HG02943 (cell line): ENCODE results near the gene SPACDR.

ENCODE experiments used
- ATAC-seq: cut with Tn5 transposase; IDR thresholded peaks from one replicate; pipeline ENCODE4 v1.9.1; 2021; ENCODE audit warnings: mild to moderate bottlenecking, low read depth, moderate library complexity; ENCODE audit not compliant: unreplicated experiment

The SPACDR gene

DNA sequence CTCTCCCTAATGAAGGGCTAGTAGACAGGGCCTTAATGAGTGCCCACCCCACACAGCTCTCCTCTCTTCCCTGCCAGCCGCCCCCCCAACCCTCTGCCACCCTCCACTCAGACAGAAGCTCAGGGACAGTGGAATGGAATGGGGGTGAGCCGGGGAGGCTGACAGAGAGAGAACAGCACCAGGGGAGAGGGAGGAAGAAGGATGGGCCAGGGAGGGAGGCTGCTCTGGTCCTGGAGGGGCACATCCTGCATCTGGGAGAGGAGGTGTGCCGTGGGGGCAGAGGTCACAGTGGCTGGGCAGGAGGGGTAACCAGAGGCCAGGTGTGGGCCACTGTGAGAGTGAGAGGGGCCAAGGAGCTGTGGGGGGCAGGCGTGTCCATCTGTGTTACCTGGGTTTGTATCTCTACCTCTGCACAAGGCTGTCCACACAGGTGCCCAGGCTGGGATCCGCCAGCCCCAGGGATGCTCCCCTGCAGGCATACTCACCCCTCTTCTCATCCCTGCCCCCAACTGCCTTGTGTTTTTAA lies 22.1 kb upstream of the SPACDR start:
- ATAC-seq: no peak

DNA sequence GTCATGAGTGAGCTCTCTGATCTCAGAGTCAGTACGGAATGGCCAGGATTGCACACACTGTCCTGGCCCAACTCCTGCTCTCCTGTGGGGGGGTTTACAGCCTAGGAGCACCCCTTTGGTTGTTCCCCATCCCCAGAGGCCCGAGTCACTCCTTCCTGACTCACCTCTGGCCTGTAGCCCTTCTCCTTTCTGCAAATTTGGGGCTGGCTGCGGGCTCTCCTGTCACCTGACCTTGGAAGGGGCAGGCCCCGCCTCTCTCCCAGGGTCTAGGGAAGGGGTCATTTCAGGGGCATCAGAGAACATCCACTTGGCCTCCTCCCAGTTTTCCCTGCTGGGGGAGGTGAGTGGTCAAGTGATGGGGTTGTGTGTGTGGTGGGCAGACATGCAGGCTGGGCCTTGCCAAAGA lies 21.4 kb upstream of the SPACDR start:
- ATAC-seq: no peak

DNA sequence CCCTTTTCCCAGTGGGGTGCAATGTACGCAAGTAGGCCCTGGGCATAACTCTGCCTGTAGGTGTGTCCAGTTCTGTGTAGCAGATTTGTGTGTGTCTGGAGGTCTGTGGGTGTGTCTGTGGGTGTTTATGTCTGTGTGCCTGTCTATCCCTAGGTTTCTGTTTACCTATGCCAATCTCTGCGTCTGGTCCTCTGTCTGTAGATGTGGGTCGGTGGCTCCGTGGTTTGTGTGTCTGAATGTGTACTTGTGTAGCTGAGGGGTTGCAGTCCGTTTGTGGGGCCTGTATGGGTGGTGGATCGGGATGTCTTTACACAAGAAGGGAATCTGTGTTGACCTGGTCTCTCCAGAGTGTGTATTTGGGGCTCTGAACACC lies 20.6 kb upstream of the SPACDR start:
- no peak for ATAC-seq

DNA sequence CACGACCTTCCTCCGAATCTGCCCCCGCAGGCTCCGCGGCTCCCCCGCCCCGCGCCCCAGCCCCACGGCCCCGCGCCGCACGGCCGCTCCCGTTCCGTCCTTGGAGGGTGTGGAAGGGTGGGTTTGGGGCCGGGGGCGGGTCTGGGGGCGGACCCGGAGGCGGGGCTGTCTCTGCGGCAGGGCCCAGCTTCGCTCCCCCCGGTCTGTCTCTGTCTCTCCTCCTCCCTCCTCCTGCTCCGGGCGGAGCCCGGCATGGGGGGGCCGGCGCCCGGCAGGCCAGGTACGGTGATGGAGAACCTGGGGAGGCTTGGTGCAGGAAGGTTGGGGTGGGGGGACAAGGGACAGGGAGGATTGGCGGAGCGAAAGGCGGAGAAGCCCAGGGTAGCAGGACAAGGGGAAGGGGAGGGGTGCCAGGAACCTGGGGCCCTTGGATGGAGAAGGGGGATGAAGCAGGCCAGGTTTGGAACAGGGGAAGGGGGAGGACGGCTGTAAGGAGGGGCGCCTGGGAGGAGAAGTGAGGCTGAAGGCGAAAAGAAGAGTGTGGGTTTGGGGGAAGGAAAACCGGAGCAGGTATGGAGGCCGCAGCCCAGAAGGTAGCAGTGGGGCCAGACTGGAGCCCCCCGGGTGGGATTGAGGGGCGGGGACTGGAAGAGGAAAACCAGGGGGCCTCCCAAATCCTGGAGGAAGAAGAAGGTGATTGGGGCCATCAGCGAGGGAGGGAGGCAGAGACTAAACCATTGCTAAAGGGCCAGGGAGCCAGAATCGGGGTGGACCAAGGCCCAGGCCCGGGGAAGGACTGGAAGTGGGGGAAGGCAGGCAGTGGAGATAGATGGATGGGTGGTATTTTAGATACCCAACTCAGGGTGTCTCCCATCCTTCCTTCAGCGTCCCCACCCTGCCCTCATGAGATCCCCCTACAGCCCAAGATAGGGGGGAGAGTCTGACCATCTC lies 19.9 kb upstream of the SPACDR start, which contains the start of gene NYAP1:
NYAP1 (plus strand) TSS at position 206 of the 951 bp plus-strand sequence. CDS start 1,385 bp downstream, outside the sequence.
- no peak for ATAC-seq

DNA sequence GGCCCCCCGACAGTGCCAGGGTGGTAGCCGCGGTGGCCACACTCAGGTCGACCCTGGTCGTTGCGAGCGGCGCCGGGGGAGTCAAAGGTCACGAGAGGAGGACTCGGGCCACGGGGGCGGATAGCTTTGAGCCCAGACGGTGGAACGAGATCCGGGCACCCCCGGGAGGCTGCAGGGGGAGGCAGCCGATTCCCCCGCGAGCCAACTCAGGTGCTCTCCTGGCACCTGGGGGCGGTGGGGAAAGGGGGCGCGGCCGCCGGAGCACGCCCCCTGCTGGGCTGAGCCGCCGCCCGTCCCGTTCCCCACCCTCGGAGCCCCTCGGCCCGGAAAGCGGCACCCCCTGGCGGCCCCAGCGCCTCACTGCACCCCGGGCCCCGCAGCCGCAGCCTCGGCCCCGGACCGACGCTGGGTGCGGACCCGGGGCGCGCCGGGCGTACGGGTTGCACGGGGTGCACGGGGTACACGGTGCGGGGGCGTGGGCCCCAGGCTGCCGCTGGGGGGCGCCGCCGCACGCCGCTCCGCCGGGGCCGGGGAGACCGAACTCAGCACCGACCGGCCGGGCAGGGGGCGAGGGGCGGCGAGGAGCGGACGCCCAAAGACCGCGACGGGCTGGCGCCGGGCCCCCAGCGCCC lies 19.1 kb upstream of the SPACDR start:
- no peak for ATAC-seq

DNA sequence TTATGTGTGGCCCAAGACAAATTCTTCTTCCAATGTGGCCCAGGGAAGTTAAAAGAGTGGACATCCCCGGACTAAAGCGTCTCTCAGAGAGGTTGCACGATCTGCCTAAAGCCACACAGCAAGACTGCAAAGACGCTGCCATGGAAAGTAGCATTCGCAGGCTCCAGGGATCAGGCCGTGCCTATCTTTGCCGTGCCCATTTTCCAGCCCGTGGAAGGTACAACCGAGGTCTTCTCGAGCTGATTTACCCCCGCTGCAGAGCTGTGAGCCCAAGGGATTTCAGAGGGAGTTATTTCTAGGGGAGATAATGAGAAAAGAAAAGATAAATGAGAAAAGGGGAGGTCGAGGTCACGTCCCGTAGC lies 18.6 kb upstream of the SPACDR start:
- ATAC-seq: no peak

DNA sequence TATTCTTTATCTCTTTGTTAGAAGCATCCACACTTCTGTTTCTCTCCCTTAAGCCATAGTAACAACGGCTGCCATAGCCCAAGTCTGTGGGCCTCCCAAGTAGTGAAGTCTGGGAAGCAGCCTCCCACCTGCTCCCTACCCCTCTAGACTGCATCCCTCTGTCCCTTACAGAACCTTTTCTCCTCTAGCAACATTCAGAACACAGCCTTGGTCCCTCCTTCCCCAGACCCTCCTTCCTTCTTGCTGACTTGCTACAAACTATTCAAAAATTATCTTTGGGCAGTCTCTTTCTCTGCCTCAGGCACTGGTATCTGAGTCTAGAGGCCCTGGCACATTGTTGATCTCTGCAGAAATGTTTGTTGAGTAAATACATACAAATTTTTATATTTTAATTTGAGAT lies 17.4 kb upstream of the SPACDR start:
- ATAC-seq: no peak

DNA sequence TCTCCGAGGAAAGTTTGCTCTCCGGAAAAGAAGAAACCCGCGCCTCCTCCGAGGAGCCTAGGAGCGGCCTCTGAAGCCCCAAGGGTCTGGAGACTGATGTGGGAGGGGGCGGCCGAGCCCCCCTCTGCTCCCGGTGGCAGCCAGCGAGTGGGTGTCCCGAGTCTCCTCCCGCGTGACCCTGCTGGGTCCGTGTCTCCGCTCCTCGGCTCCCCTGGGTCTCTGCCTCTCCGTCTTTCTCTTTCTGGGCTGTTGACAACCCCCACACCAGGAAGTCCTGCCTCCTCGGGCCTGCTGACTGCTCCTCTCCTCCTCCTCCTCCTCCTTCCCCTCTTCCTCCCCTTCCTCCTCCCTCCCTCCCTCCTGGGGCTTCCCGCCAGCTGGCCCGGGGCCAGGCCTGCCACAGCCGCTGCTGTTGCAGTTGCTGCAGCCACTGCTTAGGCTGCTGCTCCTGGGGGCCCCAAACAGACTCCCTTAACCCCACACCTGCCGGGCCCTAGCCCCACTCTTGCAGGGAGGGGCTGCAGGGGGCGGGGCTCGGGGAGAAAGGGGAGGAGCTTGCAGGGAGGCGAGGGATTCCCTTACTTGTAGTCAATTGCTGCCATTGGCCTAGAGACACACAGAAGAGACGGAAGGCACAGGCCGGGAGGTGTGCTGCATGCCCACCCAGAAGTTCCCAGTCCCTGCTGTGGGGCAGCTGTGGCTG lies 15.0 kb upstream of the SPACDR start, which contains the start of gene TSC22D4:
TSC22D4 (minus strand) TSS at position 257 of the 703 bp plus-strand sequence. CDS start 1,176 bp downstream, outside the sequence.
- ATAC-seq: peak; percentile 61

DNA sequence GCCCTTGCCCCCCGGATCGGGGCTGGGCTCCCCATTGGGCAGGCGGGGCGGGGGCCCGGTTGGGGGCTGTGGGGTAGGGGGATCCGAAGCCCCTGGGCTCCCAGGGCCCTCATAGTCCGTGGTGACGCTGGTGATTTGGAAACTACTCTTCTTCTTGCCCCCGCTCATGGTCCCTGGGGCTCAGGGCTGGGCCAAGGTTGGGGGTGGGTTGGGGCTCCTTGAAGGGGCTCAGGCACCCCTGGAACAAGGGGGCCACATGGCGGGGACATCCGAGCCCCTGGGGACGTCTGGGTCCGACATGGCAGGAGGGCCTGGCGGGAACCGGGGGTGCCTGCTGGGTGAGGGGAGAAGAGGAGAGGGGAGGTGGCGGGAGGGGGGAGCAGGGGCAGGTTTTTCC lies 13.8 kb upstream of the SPACDR start:
- ATAC-seq: no peak

DNA sequence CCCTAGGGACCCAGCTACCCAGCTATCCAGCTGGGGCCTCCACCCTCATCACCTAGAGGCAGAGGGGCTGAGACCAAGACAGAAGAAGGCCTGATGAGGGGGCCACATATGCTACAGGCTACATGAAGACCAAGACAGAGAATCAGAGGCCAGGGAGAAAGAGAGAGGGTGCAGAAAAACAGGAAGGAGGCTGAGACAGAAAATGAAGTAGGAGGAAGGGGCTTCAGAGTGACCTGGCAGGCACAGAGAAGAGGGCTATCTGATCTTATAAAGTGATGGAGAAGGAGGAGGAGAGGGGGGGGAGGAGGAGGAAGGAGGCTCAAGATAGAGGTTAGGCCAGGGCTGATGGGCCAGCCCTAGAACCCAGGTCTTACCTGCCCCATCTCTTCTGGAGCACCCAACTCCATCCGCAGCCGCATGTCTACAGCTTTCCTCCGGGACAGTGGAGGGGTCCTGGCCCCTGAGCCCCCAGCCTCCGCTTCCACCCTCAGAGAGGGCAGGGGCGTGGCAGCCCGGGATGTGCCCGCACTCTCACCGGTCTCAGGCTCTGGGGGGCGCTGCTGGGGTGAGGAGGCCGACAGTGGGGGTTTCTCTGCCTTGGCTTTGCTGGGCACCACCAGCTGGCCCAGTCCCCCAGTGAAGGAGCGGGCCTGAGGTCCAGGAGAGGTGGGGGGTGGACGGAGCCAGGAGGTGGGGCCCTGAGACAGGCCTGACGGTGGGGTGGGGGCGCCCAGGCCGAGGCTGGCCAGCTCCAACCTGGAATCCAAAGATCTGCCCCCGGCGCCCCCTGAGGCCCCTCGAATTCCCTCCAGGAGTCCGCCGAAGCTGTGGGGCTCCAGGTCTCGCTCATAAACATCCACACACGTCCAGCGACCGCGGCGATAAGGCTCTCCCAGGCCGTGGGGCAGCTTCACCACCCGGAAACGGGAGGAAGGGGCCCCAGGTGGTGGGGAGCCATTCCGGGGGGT lies 13.1 kb upstream of the SPACDR start:
- no peak for ATAC-seq

DNA sequence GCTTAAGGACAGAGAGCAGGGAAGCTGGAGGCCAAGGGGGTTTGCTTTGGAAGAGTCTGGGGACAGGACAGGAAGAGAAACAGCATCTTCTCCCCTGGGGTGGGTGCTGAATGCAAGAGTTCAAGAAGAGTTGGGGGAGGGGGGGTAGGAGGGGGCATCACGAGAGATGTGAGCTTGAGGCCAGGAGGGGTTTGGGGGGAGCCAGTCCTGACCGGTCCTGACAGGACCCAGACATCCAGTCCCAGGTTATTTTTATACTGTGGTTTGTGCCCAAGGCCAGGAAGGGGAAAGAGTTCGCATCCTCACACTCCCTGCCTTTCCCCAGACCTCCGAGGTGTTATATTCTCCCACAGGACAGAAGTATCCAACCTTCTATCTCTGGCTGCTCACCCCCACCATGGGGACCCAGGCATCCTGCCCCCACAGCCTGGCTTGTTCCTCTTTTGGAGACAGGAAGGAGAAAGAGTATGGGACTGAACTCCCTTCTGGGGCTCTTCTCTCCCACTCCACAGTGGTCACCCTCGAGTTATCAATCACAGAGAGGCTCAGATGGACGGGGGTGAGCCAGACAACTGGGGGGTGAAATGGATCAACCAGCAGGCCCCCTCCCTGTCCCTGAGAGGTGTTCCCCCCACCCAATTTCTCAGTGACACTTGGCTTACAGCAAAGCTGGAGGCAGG lies 12.2 kb upstream of the SPACDR start:
- no peak for ATAC-seq

DNA sequence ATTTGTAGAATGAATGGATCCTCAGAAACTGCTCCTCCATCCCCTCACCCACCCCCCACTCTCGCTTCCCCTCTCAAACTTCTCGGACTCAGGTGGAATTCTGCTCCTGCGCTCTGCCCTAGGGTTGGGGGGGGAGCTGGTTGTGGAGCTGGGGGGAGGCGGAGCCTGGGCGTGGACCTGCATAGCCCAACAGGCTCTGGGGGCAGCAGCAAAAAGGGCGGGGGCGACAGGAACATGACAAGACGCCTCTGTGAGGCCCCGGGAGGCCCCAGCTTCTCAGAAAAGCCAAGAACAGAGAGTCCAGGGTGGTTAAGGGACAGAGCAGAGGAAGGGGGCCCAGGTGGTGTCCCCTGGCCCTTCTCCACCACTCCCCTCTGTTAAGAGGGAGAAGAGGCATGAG lies 11.5 kb upstream of the SPACDR start:
- ATAC-seq: no peak

DNA sequence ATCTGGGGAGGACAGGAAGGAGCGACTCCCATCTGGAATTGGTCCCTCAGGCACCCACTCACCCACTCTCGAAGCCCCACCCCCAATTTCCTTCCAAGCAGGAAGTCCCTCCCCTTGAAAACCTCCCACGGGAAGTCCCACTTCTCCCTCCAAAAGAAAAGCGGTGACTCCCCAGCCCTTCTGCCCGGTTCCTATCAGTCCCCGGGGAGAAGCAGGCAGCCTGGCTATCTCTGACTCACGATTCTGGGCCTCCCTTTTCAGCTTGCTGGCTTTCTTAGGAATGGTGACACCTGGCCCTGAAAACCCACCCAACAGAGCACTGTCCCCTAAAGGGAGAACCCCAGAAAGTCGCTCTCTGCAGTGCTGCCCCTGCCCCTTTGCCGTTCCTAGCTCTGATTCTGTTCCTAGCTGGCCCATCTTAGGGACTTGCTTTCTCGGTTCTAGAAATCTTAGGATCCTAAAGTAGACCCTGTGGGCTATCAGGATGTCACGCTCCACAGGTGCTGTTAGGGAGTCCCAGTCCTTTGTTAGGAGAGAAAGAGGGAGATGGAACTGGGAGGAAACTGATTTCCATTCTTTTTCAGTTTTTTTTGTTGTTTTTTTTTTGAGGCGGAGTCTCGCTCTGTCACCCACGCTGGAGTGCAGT lies 8.9 kb upstream of the SPACDR start:
- ATAC-seq: no peak

DNA sequence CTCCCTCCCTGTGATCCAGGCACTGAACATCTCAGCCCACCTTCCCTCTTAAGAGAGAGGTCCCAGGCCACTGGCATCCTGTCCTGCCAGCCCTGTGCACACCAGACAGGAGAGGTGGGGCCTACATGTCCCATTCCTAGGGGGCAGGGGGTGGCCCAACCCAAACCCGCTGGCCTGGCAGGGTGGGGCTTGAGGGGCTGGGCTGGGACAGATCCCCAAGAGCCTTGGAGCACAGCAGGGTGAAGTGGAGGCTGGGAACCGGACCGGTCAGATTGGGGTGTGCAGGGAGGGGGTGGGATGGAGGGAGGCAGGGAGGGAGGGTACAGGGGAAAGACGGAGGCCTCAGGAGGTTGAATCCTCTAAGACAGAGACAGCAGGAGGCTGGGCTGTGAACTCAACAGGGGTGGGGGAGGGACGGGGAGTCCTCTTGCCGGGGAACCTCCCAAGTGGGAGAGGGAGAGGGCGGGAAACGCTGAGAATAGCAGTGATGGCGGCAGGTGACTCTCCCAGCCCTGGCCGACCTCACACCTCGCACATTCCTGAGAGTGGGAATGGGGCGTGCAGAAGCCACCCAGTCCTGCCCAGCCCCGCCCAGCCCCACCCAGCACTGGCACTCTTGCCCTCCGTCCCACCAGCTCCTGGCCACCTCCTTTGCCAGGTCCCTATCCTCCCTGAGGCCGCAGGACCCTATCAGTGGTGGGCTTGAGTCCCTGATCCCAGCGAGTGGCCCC lies 8.2 kb upstream of the SPACDR start:
- no peak for ATAC-seq

DNA sequence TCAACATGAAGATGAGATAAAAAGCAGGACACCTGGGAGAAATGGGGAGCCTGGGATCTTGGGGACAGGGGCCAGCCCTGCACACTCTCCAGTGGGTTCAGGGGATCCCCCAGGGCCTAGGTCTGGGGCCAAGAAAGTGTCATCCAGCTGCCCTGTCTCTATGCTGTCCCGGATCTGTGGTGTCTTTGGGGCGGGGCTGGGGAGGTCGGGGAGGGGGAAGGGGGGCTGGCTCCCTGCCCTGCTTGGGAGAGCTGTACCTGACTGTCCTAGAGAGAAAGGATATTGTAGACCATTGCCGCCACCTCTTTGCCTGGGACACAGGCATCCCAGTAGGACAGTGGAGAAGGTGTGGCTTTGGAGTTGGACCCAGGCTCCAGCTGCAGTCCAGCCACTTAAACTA lies 7.0 kb upstream of the SPACDR start:
- no peak for ATAC-seq

DNA sequence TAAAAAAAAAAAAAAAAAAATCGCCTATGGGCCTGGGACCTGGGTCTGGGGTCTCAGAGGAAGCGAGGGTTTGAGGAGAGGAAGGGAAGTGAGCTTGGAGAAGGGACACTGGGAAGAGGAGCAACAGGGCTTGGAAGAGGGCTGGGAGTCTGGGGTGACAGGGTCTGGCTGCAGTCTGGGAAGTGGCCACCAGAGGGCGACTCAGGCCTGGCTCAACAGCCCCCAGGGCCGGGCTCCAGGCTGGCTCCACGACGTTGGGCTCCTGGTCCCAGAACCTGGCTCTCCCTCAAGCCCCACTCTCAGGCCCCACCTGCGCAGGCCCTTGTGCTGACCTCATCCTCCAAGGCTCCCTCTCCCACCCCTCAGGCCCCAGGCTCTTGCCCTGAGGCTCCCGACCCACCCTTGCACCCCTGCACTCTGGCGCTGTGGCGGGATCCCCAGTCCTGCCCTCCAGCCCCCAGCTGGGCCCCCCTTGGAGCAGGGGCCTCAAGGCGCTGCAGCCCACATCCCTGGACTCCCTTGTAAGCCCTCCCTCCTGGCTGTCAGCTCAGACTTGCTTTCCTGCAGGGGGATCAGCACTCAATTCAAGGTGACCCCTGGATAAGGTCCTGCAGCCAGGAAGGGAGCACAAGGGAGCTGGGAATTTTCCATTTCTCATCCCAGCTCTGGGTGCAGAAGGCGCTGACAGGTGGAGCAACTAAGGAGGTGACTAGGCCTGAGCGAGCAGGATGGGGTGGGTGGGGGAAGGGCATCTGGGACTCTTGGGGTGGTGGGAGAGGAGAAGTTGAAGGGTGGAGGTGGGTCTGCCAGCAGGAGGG lies 5.4 kb upstream of the SPACDR start:
- no peak for ATAC-seq

DNA sequence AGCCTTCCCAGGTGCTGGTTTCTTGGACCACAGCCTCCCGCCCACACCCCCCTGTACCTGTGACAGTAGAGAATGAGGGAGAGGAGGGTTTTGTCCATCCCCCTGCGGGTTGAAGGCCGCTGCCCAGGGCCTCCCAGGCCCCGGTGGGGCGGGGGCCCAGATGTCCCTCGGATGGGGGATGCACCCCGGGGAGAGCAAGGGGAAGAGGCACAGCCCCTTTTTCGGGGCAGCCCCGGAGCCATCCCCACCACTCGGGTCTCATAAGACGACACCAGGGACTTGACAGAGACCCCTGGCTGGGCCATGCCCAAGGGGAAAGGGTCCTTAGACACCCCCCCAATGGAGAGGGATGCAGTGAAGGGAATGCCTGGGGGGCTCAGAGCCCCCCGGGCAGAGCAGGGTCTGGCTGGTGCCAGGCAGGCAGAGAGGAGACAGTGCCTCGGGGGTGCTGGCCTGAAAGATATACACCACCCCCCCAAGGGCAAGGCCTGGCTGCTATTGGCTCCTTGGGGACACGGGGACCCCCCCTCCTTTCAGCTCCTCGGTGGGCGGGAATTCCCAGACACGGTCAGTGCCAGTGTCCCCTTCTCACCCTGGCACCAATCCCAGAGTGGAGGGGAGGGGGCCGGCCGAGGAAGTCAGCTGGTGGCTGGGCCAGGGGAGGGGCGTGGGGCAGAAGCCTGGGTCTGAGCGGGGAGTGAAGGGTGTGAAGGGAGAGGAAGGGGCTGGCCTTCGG lies 3.7 kb upstream of the SPACDR start:
- no peak for ATAC-seq
